HPDE6-E6E7 (cell line): Measurements from ENCODE around the gene CLEC12A.
A peak's percentile ranks its signal among the peaks of the same experiment; 100 is the strongest.
"Not testable (repeated sequence)": the region's sequence is repeated elsewhere in the genome, so short reads cannot be mapped to it uniquely, and the experiment has no call there.

Experiments used
- DNase-seq: peaks from one replicate; pipeline ENCODE4 v3.0.0; 2011; ENCODE audit warnings: missing footprints; ENCODE audit errors: extremely low spot score

The CLEC12A gene

DNA sequence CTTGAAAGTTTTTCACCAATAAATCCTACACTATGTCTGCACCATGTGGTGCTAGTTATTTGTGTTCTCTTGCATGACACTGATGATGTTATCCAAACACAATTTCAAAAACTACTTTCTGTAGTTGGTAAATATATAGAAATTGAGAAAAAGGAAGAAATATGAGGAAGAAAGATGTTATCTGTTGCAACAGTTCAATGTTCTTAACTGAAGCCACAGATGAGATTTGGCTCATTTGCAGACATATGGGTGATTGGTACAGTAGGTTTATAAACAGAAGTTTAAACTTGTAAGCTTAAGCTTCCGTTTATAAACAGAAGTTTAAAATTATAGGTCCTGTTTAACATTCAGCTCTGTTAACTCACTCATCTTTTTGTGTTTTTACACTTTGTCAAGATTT is at the start of gene CLEC12A:
Gene CLEC12A (plus strand): TSS at position 229 of the 400 bp plus-strand sequence. CDS start 188 bp downstream, outside the sequence.
- DNase-seq: no peak

DNA sequence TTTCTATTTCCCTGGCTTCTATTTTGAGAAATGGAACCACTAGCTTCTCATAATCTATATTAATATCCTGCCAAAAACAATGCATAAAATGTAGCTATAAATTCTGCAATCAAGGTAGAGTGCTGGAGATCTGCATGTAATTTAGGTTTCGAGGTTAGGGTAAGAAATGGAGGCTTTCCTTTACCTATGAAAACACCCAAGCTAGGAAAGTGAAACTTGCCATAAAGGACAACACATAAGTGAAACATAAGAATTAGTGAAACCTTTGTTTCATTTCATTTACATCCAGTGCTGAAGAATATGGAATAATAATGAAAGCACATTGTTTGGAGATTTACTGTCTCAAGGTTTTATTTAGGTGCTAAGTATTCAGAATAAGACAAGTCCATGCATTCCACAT is 48.8 kb upstream of the CLEC12A start:
- no peak for DNase-seq

DNA sequence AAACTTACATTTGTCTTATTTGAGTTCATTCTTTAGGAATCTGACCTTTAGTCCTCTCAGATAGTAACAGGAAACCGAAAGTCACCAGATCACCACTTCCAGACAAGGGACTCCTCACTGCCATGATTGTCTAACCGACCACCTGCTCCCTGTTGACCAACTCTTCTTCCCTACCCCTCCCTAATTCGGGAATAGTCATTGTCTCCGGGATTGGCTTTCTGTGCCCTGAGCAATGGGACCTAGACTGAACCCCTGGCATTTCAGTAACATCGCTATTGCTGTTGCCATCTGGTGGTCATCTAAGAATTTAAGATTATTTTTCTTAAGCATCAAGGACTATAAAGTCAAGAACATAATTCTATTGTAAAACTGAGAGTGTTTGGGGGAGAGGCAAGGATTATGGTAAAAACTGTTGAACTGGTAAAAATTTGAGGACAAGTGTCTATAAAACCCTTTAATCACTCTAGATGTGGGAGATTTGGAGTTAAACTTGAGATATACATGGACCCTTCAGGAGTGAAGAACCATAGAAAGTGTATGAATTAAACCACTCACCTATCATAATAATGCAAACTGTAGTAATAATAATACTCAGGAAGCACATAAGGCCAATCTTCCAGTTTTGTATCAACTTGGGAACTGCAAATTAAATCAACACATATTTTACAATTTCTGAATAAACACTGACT is 45.4 kb upstream of the CLEC12A start:
- peak; percentile 16 for DNase-seq

DNA sequence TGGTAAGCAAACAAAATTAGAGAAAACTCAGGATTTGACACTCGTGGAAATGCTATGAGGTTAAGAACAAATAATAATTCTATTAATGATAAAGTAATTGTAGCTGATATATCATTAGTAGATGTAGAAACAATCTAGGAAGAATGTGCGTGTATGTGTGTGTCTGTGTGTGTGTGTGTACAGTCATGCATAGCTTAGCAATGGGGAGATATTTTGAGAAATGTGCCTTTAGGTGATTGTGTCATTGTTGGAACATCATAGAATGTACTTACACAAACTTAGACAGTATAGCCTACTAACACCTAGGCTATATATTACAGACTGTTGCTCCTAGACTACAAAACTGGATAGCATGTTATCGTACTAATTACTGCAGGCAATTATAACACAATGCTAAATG is 44.3 kb upstream of the CLEC12A start:
- no peak for DNase-seq

DNA sequence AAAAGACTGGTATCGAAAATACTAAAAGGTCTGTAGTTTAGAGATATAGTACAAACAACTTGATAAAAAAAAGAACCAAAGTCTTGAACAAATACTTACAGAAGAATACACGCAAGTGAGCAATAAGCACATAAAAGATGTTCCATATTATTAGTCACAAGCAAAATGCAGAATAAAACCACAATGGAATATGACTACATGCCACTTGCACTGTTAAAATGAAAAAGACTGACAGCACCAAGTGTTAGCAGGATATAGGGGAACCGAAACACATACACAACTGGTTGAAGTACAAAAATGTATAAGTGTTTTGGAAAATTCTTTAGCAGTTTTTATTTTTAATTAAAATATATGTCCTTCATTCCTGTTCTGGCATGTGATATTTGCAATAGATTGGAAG is 42.6 kb upstream of the CLEC12A start:
- DNase-seq: no peak

DNA sequence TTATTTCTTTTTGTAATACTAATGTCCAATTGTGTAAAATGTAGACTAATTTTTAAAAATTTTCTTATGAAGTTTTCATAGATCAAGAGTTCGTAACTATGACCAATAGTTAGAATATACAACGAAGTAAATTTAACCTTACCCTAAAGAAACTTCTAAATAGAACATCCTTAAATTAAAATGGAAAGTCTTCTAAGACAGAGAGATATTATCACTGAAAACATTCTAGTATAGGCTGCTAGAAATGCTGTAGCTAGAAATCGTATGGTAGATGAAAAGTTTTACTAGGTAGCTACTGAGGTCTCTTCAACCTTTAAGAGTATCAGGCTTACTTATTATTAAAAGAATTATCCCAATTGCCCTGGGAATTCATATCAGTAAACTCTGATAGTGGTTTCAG is 40.0 kb upstream of the CLEC12A start:
- DNase-seq: no peak

DNA sequence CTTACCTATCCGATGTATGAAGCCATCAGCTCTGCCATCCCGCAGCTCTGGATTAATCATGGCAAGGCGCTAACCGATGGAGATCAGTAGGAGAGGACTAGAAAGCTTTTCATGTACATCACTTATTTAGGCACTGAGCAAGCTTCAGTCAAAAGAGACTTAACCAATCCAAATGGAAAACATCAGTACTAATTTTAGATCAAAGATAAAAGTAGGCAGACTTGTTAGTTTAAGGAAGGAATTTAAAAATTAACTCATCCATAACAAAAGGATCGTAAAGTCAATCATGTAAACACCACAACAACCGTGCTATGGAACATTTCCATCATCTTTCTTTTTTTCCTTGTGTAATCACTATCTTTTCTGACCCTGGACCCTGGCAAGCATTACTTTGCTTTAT is 38.9 kb upstream of the CLEC12A start, which contains the start of gene CLEC2A:
Gene CLEC2A (minus strand): TSS at position 101 of the 400 bp plus-strand sequence. CDS start 41 bp downstream, at position 60.
- DNase-seq: no peak

DNA sequence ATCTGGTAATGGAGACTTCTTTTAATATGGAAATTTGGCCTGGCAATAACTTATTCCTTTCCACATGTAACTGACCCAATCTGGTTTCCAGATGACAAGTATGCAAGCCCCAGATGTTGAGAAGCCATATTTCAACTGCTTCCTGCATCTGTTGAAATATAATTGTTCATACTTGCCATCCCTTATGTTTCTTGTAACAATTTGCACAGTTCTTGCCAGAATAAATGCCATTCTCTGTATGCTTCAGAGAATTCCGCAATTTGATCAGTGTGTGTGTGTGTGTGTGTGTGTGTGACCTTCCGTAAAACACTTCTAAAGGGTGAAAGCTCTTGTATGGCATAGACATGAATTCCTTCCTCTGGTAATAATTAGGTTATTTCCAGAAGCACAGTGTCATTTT is 37.3 kb upstream of the CLEC12A start:
- no peak for DNase-seq

DNA sequence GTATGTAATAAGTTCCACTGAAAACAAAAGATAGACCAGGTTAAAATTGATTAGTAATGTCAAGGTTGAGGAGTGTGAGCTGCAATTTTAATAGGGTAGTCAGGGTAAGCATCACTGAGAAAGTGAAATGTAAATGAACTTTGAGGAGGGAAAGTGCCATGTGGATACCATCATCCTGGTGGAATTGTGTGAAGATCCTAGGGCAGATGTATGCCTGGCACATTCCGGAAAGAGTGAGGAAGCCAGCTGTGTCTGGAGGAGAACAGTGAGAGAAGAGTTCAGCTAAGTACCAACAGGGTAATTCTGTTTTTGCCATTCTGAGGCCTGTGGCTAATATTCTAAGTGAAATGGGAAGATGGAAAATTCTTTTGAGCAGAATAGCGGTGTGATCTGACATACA is 36.2 kb upstream of the CLEC12A start:
- DNase-seq: no peak

DNA sequence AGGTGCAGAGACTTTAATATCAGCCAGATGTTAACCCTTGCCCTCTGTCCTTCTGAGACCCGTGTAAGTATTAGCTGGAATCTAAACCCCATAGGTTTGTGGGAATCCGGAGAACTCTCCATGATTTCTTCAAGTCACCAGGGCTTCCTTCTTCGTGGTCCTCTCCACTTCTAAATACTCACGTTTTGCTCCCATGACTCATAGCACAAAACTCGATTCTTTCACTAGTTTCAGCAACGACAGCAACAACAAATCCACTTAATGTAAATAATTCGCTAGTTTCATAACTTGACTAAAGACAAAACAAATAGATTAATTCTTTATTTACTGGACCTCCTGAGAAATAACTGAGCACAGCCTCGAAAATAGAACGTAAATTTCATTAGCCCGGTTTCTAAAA is 34.6 kb upstream of the CLEC12A start:
- DNase-seq: no peak

DNA sequence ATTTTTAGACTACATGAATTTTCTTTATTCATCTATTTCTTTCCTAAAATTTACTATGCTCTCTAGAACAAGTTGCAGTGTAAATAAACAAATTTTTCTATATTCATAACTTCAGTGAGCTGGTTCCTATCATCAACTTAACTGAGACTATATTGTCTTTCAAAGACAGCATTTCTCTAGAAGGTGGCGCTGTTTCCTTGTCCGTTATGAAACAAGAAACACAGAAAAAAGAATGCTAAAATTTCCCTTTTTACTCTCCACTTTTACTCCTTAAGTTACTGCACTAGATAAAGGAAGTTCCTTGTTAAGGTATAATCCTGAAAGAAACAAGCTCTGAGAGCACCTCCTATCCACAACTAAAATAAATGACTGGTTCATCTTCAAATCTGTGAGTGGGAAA is 30.8 kb upstream of the CLEC12A start:
- no peak for DNase-seq

DNA sequence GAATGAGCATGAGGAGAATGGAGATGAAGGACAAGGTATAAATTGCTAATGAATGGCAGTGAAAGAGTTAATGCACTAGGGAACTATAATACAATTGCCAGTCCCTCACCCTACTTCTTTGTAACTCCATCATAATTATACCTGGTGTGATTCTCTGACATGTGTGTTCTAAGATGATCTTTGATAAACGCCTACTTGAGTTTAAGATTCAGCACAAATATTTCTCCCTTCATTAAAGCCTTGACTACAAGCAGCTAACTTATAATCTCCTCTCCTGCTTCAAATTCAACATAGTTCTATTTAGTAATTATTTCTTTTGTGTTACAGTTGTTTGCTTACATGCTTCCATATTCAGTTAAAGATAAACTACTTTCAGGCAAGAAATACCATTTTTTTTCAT is 29.4 kb upstream of the CLEC12A start:
- DNase-seq: no peak

DNA sequence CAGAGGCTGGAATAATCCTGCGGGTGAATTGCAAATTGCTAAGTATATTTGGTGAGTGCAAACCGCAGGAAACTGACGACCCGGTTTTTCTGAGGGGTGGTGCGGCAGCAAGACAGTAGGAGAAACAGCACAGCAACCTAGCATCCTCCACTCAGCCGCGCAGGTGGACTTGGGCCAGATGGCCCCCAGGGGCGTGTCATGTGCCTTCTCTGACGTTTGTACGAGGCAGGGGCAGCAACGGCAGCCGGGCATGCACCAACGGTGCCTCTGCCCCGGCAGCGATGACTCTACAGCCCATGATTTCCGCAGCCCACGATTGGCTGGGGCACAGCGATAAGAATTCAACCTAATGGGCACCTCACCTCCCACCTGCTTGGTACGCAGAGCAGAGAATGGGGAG is 28.0 kb upstream of the CLEC12A start:
- no peak for DNase-seq

DNA sequence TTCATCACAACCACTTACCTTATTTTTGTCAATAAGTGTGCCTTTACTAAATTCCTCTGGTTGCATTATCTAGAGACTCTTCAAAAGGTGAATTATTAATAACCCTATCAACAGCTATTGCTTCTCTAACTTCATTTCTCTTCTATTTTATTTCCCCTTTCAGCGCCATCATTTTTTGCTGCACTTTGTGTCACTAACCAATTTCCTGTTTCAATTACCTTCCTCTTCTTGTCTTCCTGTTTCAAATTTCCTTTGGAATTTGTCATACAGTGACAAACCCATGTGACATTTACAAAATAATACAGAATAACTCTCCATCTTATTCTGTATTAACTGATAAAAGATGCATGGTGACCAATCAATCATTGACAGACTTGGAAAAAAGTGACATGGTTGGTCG is 26.8 kb upstream of the CLEC12A start:
- DNase-seq: no peak

DNA sequence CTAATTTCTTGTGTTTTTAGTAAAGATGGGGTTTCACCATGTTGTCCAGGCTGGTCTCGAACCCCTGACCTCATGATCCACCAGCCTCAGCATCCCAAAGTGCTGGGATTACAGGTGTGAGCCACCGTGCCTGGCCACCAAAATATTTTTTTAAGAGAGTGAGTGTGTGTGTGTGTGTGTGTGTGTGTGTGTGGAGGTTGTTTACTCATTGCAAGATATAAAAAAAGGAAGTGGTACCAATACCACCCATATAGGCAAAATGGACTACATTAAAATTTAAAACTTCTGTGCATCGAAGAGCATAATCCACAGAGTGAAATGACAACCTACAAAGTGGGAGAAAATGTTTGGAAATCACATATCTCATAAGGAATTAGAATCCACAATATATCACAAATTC is 23.5 kb upstream of the CLEC12A start:
- DNase-seq: no peak

DNA sequence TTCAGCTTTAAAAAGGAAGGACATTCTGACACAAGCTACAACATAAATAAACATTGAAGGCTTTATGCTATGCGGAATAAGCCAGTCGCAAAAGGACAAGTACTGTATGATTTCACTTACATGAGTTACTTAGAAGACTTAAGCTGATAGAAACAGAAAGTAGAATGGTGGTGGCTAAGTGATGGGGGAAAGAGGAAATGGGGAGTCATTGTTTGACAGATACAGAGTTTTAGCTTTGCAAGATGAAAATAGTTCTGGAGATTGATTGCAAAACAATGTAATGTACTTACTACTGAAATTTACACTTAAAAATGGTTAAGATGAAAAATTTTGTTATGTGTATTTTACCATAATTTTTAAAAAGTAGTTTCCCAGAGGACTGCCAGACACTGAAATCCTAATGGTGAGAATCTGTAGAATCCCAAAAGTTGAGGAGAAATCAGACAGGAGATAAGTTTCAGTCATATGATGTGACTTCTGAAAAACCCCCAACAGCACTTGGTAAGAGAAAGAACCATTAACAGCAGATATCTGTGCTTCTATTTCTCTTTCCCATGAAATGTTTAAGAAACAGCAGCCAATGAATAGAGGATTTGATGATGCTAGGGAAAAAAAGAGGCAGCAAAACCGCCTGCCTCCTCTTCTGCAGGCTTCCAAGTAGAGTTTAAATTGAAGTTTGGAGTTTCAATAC is 22.5 kb upstream of the CLEC12A start:
- no peak for DNase-seq

DNA sequence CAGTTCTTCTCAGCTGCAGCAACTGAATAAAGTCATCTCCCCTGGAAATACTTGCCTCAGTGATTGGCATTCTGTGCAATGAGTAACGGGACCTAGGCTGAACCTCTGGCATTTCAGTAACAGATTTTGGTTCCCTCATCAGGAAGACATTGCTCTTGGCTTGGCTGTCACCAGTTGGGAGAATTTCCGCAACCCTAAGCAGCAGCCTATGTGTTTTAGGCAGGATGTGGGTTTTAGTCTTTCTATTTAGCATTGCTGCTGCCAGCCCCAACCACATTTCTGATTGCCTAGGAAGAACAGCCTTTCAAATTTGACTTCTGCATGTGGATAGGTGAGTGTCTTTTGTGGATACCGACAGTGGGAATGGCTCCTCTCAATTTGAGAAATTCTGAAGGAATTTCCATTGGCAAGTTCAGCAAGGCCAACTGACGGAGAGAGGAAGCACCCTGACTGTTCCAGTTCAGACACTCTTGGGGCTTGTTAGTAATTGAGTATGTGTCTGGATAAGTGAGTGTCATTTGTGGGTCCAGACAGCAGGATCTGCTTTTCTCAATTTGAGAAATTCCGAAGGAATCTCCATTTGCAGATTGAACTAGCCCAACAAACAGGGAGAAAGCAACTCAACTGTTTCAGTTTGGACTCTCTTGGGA is 20.1 kb upstream of the CLEC12A start:
- no peak for DNase-seq

DNA sequence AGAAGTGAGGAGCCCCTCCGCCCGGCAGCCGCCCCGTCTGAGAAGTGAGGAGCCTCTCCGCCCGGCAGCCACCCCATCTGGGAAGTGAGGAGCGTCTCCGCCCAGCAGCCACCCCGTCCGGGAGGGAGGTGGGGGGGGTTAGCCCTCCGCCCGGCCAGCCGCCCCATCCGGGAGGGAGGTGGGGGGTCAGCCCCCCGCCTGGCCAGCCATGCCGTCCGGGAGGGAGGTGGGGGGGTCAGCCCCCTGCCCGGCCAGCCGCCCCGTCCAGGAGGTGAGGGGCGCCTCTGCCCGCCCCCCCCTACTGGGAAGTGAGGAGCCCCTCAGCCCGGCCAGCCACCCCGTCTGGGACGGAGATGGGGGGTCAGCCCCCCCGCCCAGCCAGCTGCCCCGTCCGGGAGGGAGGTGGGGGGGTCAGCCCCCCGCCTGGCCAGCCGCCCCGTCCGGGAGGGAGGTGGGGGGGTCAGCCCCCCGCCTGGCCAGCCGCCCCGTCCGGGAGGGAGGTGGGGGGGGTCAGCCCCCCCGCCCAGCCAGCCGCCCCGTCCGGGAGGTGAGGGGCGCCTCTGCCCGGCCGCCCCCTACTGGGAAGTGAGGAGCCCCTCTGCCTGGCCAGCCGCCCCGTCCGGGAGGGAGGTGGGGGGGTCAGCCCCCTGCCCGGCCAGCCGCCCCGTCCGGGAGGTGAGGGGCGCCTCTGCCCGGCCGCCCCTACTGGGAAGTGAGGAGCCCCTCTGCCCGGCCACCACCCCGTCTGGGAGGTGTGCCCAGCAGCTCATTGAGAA is 18.1 kb upstream of the CLEC12A start:
- not testable (repeated sequence) for DNase-seq

DNA sequence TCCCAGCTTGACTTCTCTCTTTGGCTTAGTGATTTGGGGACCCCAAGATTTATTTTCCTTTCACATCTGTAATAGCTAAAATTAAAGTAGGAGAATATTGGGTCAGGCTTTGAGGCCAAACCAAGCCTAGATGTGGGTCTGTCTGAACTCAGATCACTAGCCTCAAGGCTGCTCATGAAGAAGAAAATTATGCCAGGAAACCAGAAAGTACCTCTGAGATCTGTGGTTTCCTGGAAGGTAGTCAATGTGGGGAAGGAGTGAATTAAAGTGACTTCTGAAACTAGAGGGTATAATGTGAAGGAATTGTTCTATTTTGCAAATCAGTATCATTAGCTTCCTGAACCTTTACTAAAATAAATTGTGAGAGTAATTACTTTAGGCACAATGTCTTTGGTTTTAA is 13.4 kb upstream of the CLEC12A start:
- no peak for DNase-seq

DNA sequence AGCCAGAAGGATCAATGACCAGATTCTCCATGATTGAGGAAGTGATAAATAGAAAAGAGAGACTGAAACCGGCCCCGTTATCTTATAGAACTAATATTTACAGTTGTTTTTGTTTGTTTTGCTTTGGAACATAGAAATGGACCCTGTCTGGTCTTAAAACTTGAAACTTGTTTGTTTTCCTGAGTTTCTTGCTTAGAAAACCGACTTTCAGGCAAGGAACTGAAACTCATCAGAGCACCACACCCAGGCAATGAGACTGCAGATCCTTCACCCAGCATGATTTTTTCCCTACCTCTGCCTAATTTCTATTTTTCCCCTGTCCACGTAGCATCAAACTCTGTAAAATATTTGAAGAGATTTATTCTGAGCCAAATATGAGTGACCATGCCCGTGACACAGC is 10.6 kb upstream of the CLEC12A start:
- DNase-seq: no peak

DNA sequence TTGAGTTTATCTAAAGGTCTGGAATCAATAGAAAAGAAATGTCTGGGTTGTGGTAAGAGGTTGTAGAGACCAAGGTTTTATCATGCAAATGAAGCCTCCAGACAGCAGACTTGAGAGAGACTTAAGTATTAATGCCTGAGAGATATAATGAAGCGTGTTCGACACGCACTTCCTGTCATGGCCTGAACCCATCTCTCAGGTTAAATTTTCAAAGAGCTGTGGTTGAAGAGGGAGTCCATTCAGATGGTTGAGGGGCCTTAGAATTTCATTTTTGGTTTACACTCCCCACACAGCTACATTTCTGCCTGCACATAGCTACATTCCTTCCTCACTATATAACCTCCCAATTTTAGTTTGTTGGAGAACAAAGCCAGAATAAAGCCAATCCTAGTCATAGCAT is 10.1 kb upstream of the CLEC12A start:
- no peak for DNase-seq

DNA sequence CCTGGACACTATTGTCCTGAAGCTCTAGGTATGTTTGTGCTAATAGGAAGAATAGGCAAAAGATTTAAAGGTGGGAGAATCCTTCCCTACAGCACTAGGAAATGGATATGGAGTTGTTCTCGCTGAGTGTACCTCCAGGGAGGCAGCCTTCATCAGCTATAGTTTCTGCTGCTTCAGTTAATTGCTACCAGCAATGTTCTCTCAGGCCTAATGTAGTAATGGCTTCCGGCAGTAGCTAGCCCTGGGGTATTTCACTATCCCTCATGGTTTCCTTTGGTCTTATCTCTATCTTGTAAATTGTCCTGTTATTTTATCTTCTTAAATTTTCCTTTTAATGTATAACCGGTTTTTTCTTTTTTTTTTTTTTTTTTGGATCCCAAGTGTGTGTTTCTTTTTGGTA is 9.3 kb upstream of the CLEC12A start:
- DNase-seq: no peak
